HG02588 (cell line): Measurements from ENCODE around the gene CNMD.

Source experiments
- ATAC-seq: cut with Tn5 transposase; IDR thresholded peaks from one replicate; pipeline ENCODE4 v1.9.1; 2021; ENCODE audit warnings: mild to moderate bottlenecking, moderate library complexity; ENCODE audit not compliant: unreplicated experiment

Gene CNMD

DNA sequence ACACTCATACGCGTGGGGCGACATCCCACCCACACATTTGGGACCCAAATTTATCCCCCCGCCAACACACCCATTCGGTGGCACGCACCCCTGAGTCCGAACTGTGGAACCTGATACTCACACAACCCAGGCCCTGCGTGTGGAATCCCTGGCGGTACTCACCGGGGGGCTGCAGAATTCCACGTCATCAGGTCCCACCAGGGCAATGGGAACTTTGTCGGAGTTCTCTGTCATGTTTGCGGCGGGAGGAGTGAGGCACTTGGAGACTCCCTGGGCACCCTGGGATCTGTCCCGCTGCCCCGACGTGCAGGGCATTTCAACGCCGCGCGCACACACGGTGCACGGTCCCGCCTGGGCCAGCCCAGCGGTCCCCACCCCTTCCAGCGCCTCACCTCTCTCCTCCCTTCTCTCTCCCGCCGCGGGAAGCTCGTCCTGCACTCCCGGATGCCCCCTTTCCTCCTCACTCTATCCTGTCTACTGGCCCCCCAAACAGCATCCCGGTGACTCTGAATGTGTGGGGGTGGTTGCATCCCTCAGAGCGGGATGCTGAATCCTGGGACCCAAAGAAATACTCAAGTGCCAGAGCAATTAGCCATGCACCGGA, at the start of gene CNMD:
Gene CNMD, minus strand, starts transcription at position 353 of the 604 bp plus-strand sequence. Its CDS starts 119 bp downstream, at position 234.
- ATAC-seq: no peak

DNA sequence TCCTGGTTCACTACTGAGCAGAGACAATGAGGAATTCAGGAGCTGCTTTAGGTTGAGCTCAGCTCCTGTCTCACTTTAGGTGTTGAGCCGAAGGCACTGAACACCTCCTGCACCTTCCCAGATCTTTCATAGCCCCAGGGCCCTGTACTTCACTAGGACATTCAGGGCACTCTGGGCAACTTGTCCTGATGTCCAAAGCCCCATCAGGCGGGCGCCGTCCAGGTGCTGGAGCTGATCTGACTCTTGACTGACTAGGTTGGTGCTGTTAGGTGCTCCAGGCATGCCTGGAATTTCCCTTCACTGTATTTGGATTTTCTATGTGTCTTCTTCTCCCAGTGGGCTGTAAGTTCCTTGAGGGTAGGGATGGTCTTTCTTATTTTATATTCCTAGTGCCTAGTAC, 48.4 kb upstream of the CNMD start:
- ATAC-seq: no peak

- no peak for ATAC-seq
Measured at GRCh38 chr13:52787235-52787634, 47.6 kb upstream of the CNMD start.

DNA sequence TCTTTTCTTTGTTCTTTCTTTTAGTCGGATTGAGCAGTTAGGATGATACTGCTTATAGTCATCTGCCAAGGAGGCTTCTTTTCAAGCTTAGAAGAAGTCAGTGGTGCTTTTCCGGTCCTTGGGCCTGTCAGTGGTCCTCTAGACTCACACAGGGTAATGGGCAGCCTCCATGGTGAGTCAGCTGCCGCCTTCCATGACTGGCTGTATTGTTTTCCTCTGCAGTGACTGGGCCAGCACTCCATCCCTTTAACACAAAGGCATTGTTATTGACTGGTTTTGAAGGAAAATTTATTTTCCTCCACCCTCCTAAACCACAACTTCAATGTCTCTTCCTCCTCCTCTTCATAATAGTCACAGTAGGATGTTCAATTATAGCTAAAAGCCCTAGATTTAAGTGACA, 47.1 kb upstream of the CNMD start:
- ATAC-seq: no peak

DNA sequence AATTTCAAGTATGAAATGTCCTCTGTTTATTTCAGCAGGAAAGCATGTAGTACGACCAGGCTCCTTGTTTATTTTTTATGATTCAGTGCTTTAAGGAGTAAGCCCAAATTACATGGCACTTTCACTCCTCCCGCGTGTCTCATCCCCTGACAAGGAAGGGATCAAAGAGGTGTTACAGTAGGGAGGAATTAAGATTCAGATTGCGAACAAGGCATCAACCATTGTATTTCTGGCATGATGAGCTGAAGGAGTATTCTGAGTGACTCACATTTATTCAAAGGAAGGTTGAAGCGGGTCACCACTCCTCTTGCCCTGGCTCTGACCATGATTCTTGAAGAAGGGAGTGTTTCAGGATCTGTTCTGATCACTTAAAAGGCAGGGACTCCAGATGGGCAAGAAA, 46.1 kb upstream of the CNMD start:
- no peak for ATAC-seq

DNA sequence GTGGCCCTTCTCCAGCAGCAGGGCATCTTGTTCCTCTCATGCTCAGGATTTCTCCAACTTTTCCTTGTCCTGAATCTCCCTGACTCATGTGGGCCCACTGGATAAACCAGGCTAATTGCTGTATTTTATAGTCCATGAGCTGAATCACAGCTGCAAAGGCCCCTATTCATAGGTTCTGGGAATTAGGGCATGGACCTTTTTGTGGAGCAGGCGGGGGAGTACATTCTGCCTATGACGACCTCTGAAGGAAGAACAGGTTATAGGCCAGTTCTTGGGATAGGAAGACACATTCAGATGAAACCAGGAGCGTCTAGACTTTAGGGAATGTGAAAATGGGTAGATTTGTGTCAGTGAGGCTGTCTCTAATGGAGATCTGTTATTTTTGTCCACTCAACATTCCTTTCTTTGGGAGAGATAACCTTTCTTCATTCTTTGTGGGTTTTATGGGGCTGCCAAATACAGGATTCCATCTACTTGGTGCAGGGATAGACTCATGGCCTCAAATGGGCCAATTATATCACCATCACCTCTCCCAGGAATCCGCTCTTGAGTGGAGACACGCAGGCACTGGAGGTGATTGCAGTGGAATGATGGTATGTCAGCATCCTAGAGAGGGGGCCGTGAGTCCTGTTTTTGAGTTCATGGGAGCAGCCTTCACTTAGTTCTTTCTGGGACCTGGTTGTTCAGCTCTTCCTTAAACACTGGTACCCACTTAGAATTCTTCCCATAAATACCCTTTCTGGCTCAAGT, 45.1 kb upstream of the CNMD start:
- ATAC-seq: no peak

- ATAC-seq: no peak
Measured at GRCh38 chr13:52783943-52784342, 44.3 kb upstream of the CNMD start.

DNA sequence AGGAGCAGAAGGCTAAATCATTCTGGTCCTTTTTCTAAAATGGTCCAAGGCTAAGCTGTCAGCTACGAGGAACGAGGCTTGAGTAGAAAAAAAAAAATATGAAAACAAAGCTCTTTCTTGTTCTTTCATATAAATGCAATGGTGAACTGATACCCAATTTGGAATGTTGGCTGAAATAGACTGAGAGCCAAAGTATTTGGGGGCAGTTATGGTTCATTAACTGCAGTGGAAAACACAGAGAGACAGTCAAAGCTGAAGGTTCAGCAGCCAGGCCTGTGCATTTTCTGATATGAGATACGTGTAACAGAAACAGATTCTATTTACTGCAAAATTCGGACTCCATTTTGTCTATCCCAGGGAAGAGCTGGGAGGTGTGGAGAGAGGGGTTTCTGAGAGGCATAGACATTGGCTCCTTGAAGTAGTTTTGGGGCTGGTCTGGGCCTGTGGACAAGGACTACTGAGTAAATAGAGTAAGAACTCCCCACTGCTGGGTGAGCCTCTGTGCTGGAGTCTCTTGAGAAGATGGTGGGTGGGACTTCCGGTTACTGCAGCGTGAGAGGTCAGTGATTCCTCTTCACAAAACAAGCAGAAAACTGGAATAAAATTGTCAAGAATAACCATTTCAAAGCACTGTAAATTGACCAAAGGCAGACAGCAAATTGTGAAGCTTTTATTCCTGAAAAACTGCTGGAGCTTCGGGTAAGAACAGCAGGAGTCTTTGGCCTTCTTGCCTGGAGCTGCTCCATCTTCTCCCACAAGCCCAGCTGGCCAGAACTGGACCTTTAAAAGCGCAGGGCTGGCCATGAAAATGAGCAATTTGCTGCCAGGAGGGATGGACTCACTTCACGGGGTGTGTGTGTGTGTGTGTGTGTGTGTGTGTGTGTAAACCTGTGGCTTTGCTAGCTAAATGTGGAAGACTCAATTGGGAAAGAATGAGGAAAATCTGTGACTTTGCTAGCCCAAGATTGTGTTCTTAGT, 43.1 kb upstream of the CNMD start:
- ATAC-seq: no peak

DNA sequence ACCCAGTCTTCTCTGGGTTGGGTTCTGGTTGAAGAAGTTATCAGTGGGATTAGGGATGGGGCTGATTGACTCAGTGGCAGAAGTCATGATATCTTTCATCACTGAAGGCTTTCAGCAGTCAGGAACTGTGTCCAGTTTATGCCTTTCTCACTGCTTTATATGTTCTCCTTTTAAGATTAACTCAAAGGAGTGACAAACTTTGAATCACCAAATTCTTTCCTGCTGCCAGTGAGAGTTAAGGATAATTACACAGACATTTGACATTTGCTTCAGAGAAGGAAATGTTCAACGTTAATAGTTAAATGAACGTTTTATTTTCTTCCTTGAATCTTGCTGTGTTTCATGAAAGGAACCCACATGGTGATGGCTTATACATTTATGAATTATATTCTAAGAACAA, 41.0 kb upstream of the CNMD start:
- ATAC-seq: no peak

- ATAC-seq: no peak
Measured at GRCh38 chr13:52780092-52780491, 40.5 kb upstream of the CNMD start.

GRCh38 chr13:52779103-52779502, 39.5 kb upstream of the CNMD start:
- no peak for ATAC-seq

GRCh38 chr13:52776726-52777125, 37.1 kb upstream of the CNMD start:
- ATAC-seq: no peak

- ATAC-seq: no peak
Measured at GRCh38 chr13:52775511-52775910, 35.9 kb upstream of the CNMD start.

- no peak for ATAC-seq
Measured at GRCh38 chr13:52767949-52768516, 28.4 kb upstream of the CNMD start.

GRCh38 chr13:52765611-52766390, 26.2 kb upstream of the CNMD start:
- no peak for ATAC-seq

GRCh38 chr13:52760077-52760476, 20.5 kb upstream of the CNMD start:
- no peak for ATAC-seq

DNA sequence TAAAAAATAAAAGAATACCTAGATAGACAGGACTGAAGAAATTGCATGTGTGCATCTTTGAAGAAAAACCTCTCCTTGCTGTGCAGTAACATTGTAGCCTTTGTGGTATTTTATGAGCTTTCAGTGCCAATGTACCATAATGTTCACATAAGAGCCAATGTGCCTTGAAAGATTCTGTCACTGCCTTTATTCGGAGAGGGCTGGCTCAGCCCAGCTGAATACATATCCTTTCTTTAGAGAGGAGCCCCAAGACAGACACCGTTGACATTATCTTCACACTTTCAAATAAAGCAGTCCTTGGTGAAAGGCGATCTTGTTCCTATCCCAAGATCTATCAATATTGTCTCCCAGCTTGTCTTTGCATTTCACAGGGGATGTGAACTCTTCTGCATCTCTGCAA, 18.5 kb upstream of the CNMD start:
- no peak for ATAC-seq

DNA sequence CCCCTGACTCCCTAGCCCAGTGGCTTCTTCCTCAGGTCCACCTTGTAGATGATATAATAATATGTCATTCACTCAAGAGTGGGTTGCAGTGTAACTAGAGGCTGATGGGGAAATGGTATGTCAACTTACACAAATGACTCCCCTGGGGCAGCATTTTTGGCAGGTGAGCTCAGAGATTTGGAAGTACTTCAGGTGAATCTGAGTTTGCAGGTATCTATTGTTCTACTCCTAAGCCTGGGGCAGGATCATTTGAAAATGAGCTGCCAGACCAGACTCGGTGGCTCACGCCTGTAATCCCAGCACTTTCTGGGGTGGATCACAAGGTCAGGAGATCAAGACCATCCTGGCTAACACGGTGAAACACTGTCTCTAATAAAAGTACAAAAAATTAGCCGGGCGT, 11.6 kb upstream of the CNMD start:
- no peak for ATAC-seq

DNA sequence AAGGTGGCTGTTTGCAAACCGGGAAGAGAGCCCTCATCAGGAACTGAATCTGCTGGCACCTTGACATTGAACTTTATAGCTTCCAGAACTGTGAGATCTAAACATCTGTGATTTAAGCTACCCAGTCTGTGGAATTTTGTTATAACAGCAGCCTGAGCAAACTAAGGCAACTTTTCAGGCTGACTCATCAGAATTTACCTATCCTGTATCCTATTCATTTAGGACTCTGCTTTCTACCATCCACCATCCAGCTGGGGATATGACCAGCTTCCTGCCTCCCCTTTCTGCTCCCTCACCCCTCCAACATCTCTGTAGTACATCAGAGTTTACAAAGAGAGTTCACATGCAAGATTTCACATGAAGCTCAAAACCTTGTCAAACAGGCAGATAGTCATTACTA, 11.1 kb upstream of the CNMD start:
- no peak for ATAC-seq

DNA sequence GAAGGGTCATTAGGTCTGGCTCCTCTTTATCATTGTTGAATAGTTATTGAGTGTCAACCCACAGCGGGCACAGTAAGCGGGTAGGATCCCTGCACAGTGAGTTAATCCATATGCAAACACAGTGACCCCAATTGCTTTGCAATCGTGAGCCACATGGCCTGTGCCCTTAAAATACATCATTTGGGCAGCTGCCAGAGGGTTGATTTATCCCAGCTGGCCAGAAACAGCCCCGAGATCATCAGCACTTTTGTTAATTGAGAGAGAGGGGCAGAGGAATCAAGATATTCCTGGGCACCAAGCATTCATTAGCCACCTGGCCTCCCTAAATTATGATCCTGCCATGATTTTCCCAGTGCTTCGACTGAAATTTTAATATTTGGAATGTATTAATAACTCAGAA, 9.8 kb upstream of the CNMD start:
- ATAC-seq: no peak

DNA sequence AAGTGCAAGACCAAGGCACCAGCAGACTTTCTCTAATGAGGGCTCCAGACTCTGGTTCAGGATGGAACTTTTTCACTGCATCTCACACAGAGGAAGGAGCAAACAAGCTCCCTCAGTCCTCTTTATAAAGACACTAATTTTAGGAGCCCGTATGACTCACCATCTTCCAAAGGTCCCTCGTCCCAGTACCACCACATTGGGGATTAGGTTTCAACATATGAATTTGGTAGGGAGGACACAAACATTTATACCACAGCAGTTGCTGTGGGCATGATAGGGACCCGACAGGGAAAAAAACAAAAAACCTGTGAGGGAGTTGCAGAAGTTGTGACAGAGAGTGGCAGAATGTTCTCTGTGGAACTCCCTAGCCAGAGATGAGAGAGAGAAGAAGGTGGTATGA, 6.5 kb upstream of the CNMD start:
- no peak for ATAC-seq
